ENCODE data around the gene RAB9A. TPM values are rescaled to one million over a fixed set of nuclear protein-coding genes. Genes with fewer than 3 reads are reported as not detected.

The RAB9A gene
- polyA plus RNA-seq, 3 donors, result 17.9 to 38.1 (median 30.8) TPM

DNA sequence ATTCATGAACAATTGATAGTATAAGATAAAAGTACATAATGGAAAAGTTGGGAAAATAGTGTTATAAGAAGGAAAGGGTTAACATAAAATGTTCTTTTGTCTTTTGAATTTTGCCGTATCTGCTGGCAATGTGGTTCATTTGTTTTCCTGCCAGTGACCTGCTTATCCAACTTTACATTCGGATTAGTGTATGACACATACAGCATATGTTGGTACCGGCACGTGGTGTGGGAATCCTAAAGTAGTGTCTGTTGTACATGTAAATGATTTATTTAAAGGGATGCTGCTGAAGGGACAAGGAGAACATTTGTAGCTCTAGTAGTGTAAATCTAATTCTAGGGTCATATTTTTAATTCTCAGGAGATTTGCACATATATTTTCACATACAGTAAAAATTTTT, 11.5 kb downstream of the RAB9A start:
- Histone ChIP-seq H4K20me1 (ENCODE audit: insufficient read depth, low read length) (peaks cover 91% of the 10 kb centered on the region), H3K9ac (ENCODE audit: insufficient read depth, low read length, poor library complexity, severe bottlenecking) (no peak overlapping the region), H3K4me3 (replicated peaks in 1 of 3; ENCODE audit: low read depth in 2 of 3, low read length in 3 of 3) (no peak overlapping the region), H3K4me2 (replicated peaks; ENCODE audit: extremely low read depth, low read length, poor library complexity, severe bottlenecking) (no peak overlapping the region), H3K27me3 (ENCODE audit: control insufficient read depth in 2 of 2, insufficient read depth in 2 of 2, low read length in 2 of 2) (peaks cover 0 to 2% of the 10 kb centered on the region in 2 donors), H3K27ac (ENCODE audit: low read depth in 1 of 2, low read length in 2 of 2) (peak overlapping the region in 1 of 2 donors; percentile 11), H3K9me3 (replicated peaks in 1 of 2; ENCODE audit: control insufficient read depth in 1 of 2, insufficient read depth in 1 of 2, low read length in 2 of 2) (no peaks in the 10 kb centered on the region), H2AFZ (ENCODE audit: insufficient read depth, low read depth, low read length, poor library complexity, severe bottlenecking) (no peak overlapping the region), H3K79me2 (ENCODE audit: insufficient read depth, low read length) (peaks cover 99% of the 10 kb centered on the region), H3K36me3 (replicated peaks in 1 of 2; ENCODE audit: control insufficient read depth in 1 of 2, insufficient read depth in 2 of 2, low read length in 2 of 2) (peaks cover 0 to 7% of the 10 kb centered on the region in 2 donors), H3K4me1 (ENCODE audit: control insufficient read depth in 1 of 2, insufficient read depth in 2 of 2, low read length in 2 of 2) (peaks cover 48 to 49% of the 10 kb centered on the region in 2 donors)
- no CpG with 5 or more reads among the region's 4 CpGs for WGBS (ENCODE audit: insufficient coverage)
- H3K27ac Mint-ChIP-seq, result peak overlapping the region in 1 of 7 donors; percentile 26
- H3K27me3 Mint-ChIP-seq (ENCODE audit: low read depth in 3 of 3), result peaks cover 0 to 8% (median 1%) of the 10 kb centered on the region in 3 donors
- H3K4me3 Mint-ChIP-seq, result no peak overlapping the region
- H3K36me3 Mint-ChIP-seq, result peaks cover 2 to 6% of the 10 kb centered on the region in 2 donors
- H3K9me3 Mint-ChIP-seq, result peaks cover 0 to 1% (median 0%) of the 10 kb centered on the region in 7 donors
- intact Hi-C loops (cut with micrococcal nuclease), result no loop called here
- DNase-seq, result no peak
- peaks cover 62% of the 10 kb centered on the region for H3K4me1 Mint-ChIP-seq
- TF ChIP-seq, protein P1, sequence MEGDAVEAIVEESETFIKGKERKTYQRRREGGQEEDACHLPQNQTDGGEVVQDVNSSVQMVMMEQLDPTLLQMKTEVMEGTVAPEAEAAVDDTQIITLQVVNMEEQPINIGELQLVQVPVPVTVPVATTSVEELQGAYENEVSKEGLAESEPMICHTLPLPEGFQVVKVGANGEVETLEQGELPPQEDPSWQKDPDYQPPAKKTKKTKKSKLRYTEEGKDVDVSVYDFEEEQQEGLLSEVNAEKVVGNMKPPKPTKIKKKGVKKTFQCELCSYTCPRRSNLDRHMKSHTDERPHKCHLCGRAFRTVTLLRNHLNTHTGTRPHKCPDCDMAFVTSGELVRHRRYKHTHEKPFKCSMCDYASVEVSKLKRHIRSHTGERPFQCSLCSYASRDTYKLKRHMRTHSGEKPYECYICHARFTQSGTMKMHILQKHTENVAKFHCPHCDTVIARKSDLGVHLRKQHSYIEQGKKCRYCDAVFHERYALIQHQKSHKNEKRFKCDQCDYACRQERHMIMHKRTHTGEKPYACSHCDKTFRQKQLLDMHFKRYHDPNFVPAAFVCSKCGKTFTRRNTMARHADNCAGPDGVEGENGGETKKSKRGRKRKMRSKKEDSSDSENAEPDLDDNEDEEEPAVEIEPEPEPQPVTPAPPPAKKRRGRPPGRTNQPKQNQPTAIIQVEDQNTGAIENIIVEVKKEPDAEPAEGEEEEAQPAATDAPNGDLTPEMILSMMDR (IDR thresholded peaks at IDR 0.05), result no peak

- Histone ChIP-seq H3K36me3 (replicated peaks in 1 of 2; ENCODE audit: control insufficient read depth in 1 of 2, insufficient read depth in 2 of 2, low read length in 2 of 2) (peaks cover 9 to 13% of the 10 kb centered on the region in 2 donors), H3K9me3 (replicated peaks in 1 of 2; ENCODE audit: control insufficient read depth in 1 of 2, insufficient read depth in 1 of 2, low read length in 2 of 2) (no peaks in the 10 kb centered on the region), H3K4me1 (ENCODE audit: control insufficient read depth in 1 of 2, insufficient read depth in 2 of 2, low read length in 2 of 2) (peaks cover 31 to 33% of the 10 kb centered on the region in 2 donors), H3K4me2 (replicated peaks; ENCODE audit: extremely low read depth, low read length, poor library complexity, severe bottlenecking) (no peak overlapping the region), H3K4me3 (replicated peaks in 1 of 3; ENCODE audit: low read depth in 2 of 3, low read length in 3 of 3) (no peak overlapping the region), H4K20me1 (ENCODE audit: insufficient read depth, low read length) (peaks cover 91% of the 10 kb centered on the region), H3K79me2 (ENCODE audit: insufficient read depth, low read length) (peaks cover 99% of the 10 kb centered on the region), H3K27ac (ENCODE audit: low read depth in 1 of 2, low read length in 2 of 2) (peak overlapping the region; percentile 25 to 43), H3K27me3 (ENCODE audit: control insufficient read depth in 2 of 2, insufficient read depth in 2 of 2, low read length in 2 of 2) (peaks cover 0 to 2% of the 10 kb centered on the region in 2 donors), H3K9ac (ENCODE audit: insufficient read depth, low read length, poor library complexity, severe bottlenecking) (no peak overlapping the region), H2AFZ (ENCODE audit: insufficient read depth, low read depth, low read length, poor library complexity, severe bottlenecking) (no peak overlapping the region)
- TF ChIP-seq, protein P1 (IDR thresholded peaks at IDR 0.05), result no peak
- Mint-ChIP-seq H3K9me3 (peaks cover 0 to 1% (median 0%) of the 10 kb centered on the region in 7 donors), H3K27ac (peak overlapping the region in 4 of 7 donors; percentile 11 to 89 (median 81)), H3K4me3 (no peak overlapping the region), H3K4me1 (peaks cover 51% of the 10 kb centered on the region), H3K27me3 (ENCODE audit: low read depth in 3 of 3) (peaks cover 0 to 7% (median 1%) of the 10 kb centered on the region in 3 donors), H3K36me3 (peaks cover 6 to 13% of the 10 kb centered on the region in 2 donors)
- 100% methylated on average over 1 of the region's 5 CpGs for WGBS (ENCODE audit: insufficient coverage)
- no peak for DNase-seq
- intact Hi-C loops (cut with micrococcal nuclease), result no loop called here
Observed at GRCh38 chrX:13702111-13702789, 13.3 kb downstream of the RAB9A start.

All from CD14-positive monocyte (primary cell).